GM18861 (cell line): ENCODE data around the gene THYN1.
"Not testable (repeated sequence)": the region's sequence is repeated elsewhere in the genome, so short reads cannot be mapped to it uniquely, and the experiment has no call there.

Experiments used
- ATAC-seq: cut with Tn5 transposase; IDR thresholded peaks from one replicate; pipeline ENCODE4 v1.9.1; 2021; ENCODE audit not compliant: unreplicated experiment

THYN1 gene

GRCh38 chr11:134253188-134253993, at the start of gene THYN1, which contains the start of gene ACAD8:
TSS of gene THYN1 (minus strand) at chr11:134253352. CDS start at chr11:134252882, 470 bp downstream.
TSS of gene ACAD8 (plus strand) at chr11:134253568. CDS start at chr11:134253601, 33 bp downstream.
- peak; percentile 99 for ATAC-seq

- ATAC-seq = no peak
Observed at GRCh38 chr11:134294664-134295063, 41.5 kb upstream of the THYN1 start.

- no peak for ATAC-seq
Observed at GRCh38 chr11:134293119-134294113, 40.3 kb upstream of the THYN1 start.

GRCh38 chr11:134292661-134293060, 39.5 kb upstream of the THYN1 start:
- ATAC-seq = no peak

- no peak for ATAC-seq
Observed at GRCh38 chr11:134291196-134291595, 38.0 kb upstream of the THYN1 start.

- no peak for ATAC-seq
Observed at GRCh38 chr11:134290646-134291045, 37.5 kb upstream of the THYN1 start.

GRCh38 chr11:134289789-134290188, 36.6 kb upstream of the THYN1 start:
- no peak for ATAC-seq

- ATAC-seq = no peak
Observed at GRCh38 chr11:134289167-134289566, 36.0 kb upstream of the THYN1 start.

- ATAC-seq = no peak
Observed at GRCh38 chr11:134288486-134288885, 35.3 kb upstream of the THYN1 start.

GRCh38 chr11:134287561-134287960, 34.4 kb upstream of the THYN1 start:
- ATAC-seq = no peak

- ATAC-seq = not testable (repeated sequence)
Observed at GRCh38 chr11:134284349-134284748, 31.2 kb upstream of the THYN1 start.

GRCh38 chr11:134283461-134284230, 30.5 kb upstream of the THYN1 start:
- no peak for ATAC-seq

- ATAC-seq = no peak
Observed at GRCh38 chr11:134282121-134283045, 29.2 kb upstream of the THYN1 start.

GRCh38 chr11:134281635-134282034, 28.5 kb upstream of the THYN1 start:
- ATAC-seq = not testable (repeated sequence)

GRCh38 chr11:134278356-134278755, 25.2 kb upstream of the THYN1 start:
- ATAC-seq = no peak

GRCh38 chr11:134277183-134278001, 24.2 kb upstream of the THYN1 start:
- no peak for ATAC-seq

GRCh38 chr11:134276396-134277182, 23.4 kb upstream of the THYN1 start:
- ATAC-seq = no peak
